GM23248 (cell line): ENCODE data around the gene GDPD5.

ENCODE experiments used
- EZH2 ChIP-seq: fragments of 200-600 bp; sonication (generic); IDR thresholded peaks from 2 replicates; pipeline ENCODE4 v1.6.1; 2018; ENCODE audit warnings: antibody characterized with exemption, mild to moderate bottlenecking; ENCODE audit not compliant: insufficient read depth, poor library complexity, severe bottlenecking
- EZH2phosphoT487 ChIP-seq: fragments of 200-600 bp; sonication (generic); IDR thresholded peaks from 2 replicates; pipeline ENCODE4 v1.6.1; 2018; ENCODE audit warnings: antibody characterized with exemption, moderate library complexity, mild to moderate bottlenecking, low read depth; ENCODE audit not compliant: insufficient read depth

GRCh38 chr11:75504501-75504900 lies 21.2 kb downstream of the GDPD5 start:
- TF ChIP-seq EZH2 (no peak), EZH2phosphoT487 (no peak)
